H7 (cell line): ENCODE results near the gene TMX1. TPM values are rescaled to one million over a fixed set of nuclear protein-coding genes. Genes with fewer than 3 reads are reported as not detected.
"Not testable (repeated sequence)": the region's sequence is repeated elsewhere in the genome, so short reads cannot be mapped to it uniquely, and the experiment has no call there.

Source experiments
- DNase-seq: peaks from one replicate; pipeline ENCODE4 v3.0.0; 2012
- H3K27me3 ChIP-seq: 2 replicates; pipeline ENCODE4 v1.6.0; 2011; ENCODE audit warnings: mild to moderate bottlenecking, low read length; ENCODE audit not compliant: control insufficient read depth, insufficient read depth
- H3K36me3 ChIP-seq: replicated peaks from 2 replicates; pipeline ENCODE4 v1.5.1; 2011; ENCODE audit warnings: low read length; ENCODE audit not compliant: control insufficient read depth, insufficient read depth
- H3K4me3 ChIP-seq: 2 replicates; pipeline ENCODE4 v1.5.1; 2011; ENCODE audit warnings: low read depth, mild to moderate bottlenecking, control low read depth, low read length, moderate library complexity; ENCODE audit not compliant: insufficient read depth
- total RNA-seq: library from RNA; depleted of rRNA; stranded (reverse); fragments of >200 nt; shearing (Covaris generic); gene quantifications from 2 replicates; pipeline ENCODE4 v1.2.3, GENCODE V29; 2014

The TMX1 gene
- total RNA-seq, 1 experiment from 2014 or later = 51.4 TPM

DNA sequence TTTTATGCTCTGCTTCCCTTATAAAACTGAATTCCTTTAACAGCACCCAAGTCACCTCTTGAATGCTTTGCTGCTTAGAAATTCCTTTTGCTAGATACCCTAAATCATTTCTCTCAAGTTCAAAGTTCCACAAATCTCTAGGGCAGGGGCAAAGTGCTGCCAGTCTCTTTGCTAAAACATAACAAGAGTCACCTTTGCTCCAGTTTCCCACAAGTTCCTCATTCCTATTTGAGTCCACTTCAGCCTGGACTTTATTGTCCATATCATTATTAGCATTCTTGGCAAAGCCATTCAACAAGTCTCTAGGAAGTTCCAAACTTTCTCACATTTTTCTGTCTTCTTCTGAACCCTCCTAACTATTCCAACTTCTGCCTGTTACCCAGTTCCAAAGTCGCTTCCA is 16.6 kb upstream of the TMX1 start:
- not testable (repeated sequence) for H3K27me3 ChIP-seq, DNase-seq, H3K4me3 ChIP-seq, H3K36me3 ChIP-seq

DNA sequence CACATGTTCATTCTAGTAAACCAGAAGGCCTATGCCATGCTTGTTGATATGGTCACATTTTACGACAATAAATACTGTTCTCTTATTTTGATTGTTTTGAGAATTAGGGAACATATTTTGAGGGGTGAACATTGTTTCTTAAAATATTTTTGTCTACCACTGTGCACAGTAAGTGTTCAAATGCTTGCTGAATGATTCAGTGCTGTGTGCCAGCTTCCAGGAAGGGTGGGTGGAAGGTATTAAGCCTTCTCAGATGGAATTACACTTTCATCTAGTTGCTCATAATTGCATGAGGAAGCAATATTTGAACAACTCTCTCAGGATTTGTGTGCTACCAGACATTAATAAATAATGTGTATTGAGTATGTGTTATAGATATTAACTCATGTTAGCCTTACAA is 15.5 kb upstream of the TMX1 start:
- no peaks in the 10 kb centered on the region for H3K36me3 ChIP-seq
- H3K4me3 ChIP-seq = no peak overlapping the region
- H3K27me3 ChIP-seq = no peaks in the 10 kb centered on the region
- DNase-seq = no peak

DNA sequence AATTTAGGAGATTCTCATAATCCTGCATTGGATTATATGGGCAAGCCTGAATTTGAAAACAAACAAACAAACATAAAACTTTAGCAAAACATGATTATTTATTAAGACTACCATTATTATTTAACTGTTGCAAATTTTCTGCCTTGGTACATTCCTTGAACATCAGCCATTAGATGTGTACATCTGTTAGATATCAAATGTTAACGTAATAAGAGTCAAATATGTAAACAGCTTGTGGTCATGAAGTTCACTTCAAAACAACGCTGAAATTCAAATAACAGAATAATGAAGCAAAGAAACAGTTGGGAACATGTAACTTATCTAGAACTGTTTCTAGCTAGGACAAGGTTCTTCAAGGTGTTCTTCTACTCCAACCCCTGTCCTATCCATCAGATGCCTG is 14.3 kb upstream of the TMX1 start:
- DNase-seq = no peak
- Histone ChIP-seq H3K4me3 (no peak overlapping the region), H3K36me3 (no peaks in the 10 kb centered on the region), H3K27me3 (no peaks in the 10 kb centered on the region)

DNA sequence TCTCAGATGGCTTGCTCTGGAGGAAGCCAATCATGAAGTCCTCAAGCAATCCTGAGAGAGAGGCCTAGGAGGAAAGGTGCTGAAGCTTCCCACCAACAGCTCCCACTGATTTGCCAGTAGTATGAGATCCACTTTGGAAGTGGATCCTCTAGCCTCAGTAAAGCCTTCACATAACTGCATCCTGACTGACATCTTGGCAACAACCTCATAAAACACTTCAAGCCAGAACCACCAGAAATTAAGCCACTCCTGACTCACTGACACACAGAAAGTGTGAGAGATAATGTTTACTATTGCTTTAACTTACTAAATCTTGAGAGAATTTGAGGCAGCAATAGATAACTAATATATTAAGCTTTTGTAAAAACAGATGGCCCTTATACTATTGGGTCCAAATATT is 11.7 kb upstream of the TMX1 start:
- DNase-seq = no peak
- H3K27me3 ChIP-seq = no peaks in the 10 kb centered on the region

DNA sequence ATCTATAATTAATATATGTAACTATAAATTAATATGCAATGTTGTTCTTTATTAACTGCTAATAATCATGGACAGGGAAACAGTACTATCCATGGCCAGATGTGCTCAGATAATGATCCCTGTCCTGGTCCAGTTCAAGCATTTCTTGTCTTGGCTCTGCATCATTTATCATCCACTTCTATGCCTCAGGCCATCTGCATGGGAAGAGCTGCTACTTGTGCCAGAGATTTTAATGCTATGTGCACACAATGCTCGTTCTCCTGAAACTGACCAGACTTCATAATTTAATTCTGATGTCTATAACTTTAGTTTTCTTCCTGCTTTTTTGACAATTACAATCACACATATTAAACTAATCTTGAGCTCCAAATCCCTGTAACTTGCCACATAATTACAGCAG is 11.2 kb upstream of the TMX1 start:
- no peak for DNase-seq
- H3K36me3 ChIP-seq = no peaks in the 10 kb centered on the region
- H3K27me3 ChIP-seq = no peaks in the 10 kb centered on the region
- H3K4me3 ChIP-seq = no peak overlapping the region

More for the DNA sequence above, 11.7 kb upstream of the TMX1 start:
- no peak overlapping the region for H3K4me3 ChIP-seq
- no peaks in the 10 kb centered on the region for H3K36me3 ChIP-seq

DNA sequence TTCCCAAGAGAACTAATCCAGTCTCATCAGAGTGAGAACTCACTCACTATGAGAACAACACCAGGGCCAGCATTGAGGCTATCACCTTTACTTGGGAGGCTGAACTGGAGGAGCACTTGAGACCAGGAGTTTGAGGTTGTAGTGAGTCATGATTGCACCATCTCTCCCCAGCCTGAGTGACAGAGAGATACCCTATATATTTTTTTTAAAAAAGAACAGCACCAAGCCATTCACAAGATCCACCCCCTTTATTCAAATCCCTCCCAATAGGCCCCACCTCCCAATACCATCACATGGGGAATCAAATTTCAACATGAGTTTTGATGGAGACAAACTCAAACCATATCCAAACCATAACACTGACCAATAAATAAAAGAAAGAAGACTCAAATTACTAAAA is 3.7 kb upstream of the TMX1 start:
- H3K27me3 ChIP-seq = no peaks in the 10 kb centered on the region
- DNase-seq = no peak

DNA sequence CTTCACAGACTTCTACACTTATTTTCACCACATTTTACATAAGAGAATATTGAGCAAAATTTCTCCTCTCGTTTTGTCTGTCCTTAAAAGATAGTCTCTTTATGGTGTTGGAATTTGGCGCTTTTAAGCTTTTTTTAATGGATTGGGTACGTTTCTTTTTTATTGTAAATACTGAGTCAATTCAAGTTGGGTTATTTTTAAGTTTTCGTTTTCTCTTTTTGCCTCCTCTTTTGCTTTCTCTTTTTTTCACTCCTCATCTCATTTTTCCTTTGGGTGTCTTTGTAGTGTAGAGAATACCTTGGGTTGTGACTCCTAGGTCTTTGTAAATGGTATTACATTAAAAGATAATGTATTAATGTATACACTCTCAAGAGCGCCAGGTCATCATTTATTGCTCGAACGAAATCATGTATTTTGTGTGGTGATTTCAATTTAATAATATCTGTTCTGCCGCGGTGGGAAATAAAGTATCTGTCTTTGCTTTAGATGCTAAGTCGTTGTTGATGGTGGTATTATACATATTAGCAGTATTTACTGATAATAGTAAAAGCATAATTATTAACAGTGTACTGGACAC is 845 bp downstream of the TMX1 start:
- H3K27me3 ChIP-seq = no peaks in the 10 kb centered on the region
- DNase-seq = no peak
- H3K36me3 ChIP-seq = peaks cover 5% of the 10 kb centered on the region; the same call in 1 of the 2 replicates
- peak overlapping the region; percentile 93 for H3K4me3 ChIP-seq

More for the DNA sequence above, 3.7 kb upstream of the TMX1 start:
- H3K36me3 ChIP-seq = no peaks in the 10 kb centered on the region
- no peak overlapping the region for H3K4me3 ChIP-seq

DNA sequence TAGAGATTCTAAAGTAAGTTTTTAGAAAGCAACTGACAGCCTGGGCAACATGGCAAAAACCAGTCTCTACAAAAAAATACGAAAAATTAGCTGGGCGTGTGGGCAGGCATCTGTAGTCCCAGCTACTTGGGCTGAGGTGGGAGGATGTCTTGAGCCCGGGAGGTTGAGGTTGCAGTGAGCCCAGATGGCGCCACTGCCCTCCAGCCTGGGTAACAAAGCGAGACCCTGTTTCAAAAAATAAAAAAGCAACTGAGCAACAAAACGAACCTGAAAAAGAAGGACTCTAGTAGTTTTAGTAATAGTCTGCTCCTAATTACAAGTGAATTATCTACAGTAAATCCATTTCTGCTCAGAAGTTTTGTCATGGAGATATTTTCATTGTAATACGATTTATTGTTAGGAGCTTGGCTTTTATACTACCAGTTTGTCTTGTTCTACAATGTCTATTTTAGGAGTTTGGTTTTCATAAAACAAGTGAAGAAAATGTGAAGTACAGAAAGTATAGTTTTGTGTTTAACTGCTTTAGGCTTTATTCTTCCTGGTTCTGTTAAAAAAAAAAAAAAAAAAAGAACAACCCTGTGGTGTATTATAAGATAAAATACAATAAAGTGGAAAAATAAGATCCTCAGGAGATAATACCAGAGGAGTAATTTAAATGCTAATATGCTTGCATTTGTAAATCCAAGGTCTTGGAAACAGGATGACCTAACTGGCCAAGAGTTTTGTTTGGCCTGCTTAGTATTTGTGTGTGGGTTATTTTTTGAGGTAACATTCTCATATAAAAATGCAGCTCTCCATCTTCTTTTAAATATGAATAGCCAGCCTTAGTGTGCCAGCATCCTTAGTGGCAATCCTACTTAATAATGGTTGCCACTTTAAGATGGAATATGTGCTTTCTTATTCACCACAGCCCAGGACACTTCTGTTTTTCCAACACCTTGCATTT is 2.8 kb downstream of the TMX1 start:
- no peaks in the 10 kb centered on the region for H3K27me3 ChIP-seq
- no peak for DNase-seq
- no peak overlapping the region for H3K4me3 ChIP-seq
- H3K36me3 ChIP-seq = peaks cover 7% of the 10 kb centered on the region; the same call in 1 of the 2 replicates

DNA sequence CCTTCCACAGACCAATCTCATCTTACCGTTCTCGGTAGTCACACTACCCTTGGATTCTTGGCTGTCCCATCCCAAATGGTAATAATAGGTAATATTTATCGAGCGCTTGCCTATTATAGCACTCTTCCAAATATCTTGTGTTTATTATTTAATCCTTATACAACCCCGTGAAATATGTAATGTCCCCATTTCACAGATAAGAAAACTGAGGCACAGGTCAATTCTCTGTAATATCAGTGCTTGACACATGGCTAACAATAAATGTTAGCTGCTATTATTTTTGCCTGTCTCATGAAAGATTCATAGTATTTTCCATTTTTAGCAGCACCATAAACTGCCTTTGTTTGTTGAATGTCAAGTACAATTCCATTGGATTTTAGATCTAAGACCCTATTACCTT is 4.5 kb downstream of the TMX1 start:
- DNase-seq = no peak
- Histone ChIP-seq H3K36me3 (peaks cover 18% of the 10 kb centered on the region), H3K4me3 (no peak overlapping the region), H3K27me3 (no peaks in the 10 kb centered on the region)

DNA sequence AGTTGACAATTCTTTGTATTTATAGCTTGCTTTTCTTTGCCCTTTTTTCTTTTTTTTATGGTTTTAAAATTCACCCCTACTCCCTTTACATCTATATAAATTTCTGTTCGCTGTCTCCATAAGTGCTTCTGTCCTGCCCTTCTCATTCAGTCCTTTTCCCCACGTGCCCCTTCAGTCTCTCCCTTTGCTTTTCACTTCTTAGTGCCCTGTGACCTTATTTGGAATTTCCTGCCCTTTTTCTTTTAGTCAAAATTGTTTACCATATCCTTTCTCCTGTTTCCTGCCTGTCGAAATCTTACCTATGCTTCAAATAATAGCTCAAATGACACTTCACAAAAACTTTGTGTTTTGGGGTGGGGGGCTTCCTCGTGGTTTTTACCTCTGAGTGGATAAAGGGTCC is 6.0 kb downstream of the TMX1 start:
- no peak for DNase-seq
- no peaks in the 10 kb centered on the region for H3K27me3 ChIP-seq
- peaks cover 20% of the 10 kb centered on the region for H3K36me3 ChIP-seq
- no peak overlapping the region for H3K4me3 ChIP-seq

DNA sequence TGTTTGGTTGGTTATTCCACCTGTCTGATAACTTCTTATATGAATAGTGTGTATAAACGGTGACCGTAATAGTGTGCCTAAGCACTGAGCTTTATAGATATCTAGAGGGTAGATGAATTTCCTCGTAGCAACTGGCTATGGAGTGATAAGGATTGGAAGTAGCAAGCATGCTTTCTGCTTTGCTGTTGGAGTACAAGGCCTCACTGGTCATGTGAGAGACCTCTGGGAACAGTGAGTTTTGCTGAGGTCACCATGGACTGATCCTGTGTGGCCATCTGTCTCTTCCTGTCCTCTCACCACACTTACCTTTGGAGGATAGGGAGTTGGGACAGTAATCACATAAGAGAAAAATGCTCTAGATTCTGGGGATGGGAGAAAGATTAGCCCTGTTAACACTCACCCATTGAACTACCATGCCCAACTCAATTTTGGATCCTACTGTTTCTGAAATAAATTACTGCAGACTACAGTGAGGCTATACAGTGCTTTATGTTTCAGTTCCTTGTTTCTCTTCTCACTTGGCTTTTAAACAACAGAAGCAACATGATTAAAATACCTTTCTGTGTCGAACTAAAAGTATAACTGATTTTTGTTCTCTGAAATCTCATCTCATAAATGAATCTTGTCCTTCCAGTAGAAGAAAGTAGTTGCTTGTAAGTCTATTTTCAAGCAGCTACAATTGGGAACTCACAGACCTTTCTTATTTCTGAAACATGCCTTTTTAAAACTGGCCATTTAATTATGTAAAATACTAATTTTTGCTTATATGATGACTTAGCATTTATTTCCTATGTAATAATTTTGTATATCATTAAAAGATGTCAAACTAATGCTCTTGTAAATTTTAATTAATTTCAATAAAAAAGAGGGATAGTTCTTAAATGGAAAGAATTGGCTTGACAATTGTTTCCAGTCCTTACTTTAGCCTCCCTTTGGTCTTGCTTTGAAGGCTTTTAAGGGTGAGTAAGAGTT is 8.3 kb downstream of the TMX1 start:
- no peak for DNase-seq
- Histone ChIP-seq H3K4me3 (no peak overlapping the region), H3K36me3 (peaks cover 24% of the 10 kb centered on the region)

DNA sequence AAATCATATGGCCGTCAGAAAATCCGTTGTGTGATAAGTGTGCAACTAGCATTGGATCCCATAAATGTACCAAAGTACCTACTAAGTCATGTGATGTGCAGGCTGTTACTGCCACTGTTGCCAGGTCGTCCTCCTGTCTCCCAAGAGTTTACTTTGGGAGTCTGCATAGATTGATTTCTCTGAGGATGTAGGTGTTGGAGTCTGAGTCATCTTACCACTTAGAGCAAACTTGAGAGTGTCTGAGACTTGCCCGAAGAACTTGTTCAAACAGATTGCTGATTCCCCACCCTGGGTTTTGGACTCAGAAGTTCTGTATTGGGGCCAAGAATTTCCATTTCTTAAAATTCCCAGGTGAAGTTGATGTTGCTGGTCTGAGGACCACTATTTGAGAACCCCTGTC is 11.4 kb downstream of the TMX1 start:
- no peak for DNase-seq
- H3K27me3 ChIP-seq = no peaks in the 10 kb centered on the region
- H3K4me3 ChIP-seq = no peak overlapping the region
- H3K36me3 ChIP-seq = peaks cover 23% of the 10 kb centered on the region

More for the DNA sequence above, 8.3 kb downstream of the TMX1 start:
- H3K27me3 ChIP-seq = no peaks in the 10 kb centered on the region

DNA sequence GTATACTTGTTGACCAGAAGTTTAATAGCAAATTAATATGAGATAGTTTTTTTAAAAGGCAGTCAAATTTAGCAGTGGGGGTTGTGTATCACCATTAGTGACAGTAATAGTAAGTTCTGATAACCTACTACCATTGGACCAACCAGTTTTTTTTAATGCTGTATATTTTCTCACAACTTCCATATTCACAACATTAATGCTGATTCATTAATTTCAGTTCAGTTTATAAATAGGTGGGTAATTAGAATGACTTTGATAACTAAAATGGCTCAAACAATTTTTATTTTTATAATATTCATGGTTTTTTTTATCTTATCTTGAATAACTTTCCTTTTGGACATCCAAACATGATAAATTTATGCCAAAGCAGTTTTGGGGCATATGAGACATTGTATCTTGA is 13.8 kb downstream of the TMX1 start:
- Histone ChIP-seq H3K4me3 (no peak overlapping the region), H3K36me3 (peaks cover 14% of the 10 kb centered on the region), H3K27me3 (no peaks in the 10 kb centered on the region)
- DNase-seq = no peak

DNA sequence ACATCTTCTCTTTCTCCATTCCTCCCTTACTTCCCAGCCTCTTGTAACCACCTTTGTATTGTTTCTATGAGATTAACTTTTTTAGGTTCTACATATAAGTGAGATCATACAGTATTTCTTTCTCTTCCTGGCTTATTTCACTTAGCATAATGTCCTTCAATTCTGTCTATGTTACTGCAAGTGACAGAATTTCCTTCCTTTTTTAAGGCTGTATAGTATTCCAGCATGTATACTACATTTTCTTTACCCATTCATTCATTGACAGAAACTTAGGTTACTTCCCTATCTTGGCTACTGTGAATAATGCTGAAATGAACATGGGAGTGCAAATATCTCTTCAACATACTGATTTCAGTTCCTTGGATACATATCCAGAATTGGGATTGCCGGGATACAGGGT is 18.2 kb downstream of the TMX1 start:
- no peaks in the 10 kb centered on the region for H3K27me3 ChIP-seq
- H3K36me3 ChIP-seq = peaks cover 7% of the 10 kb centered on the region
- no peak for DNase-seq
- H3K4me3 ChIP-seq = no peak overlapping the region
